Keratinocyte (primary cell): ENCODE results near the gene TMEM120B. TPM values are rescaled to one million over a fixed set of nuclear protein-coding genes. Genes with fewer than 3 reads are reported as not detected.

ENCODE experiments used
- DNase-seq: peaks from one replicate; pipeline ENCODE4 v3.0.0-alpha.2; 2011; ENCODE audit warnings: low read depth, missing footprints, low spot score
- FAIRE-seq: peaks from 2 replicates; lab custom pipeline; 2011; peaks lifted over from hg19 to GRCh38; lab: Jason Lieb, UNC
- H2AFZ ChIP-seq: 2 replicates; pipeline ENCODE4 v1.6.0; 2012; ENCODE audit warnings: low read length, control low read depth, inconsistent platforms; ENCODE audit not compliant: control insufficient read depth
- H3K27ac ChIP-seq: 2 replicates; pipeline ENCODE4 v1.5.1; 2011; ENCODE audit warnings: low read length; ENCODE audit not compliant: control insufficient read depth, insufficient read depth
- H3K27me3 ChIP-seq: 3 replicates; pipeline ENCODE4 v1.6.0; 2011; ENCODE audit warnings: low read length; ENCODE audit not compliant: control insufficient read depth, insufficient read depth; ENCODE audit errors: extremely low read depth
- H3K36me3 ChIP-seq, 2 experiments: 2 replicates in 1 of 2; 3 replicates in 1 of 2; pipeline ENCODE4 v1.5.1; 2011; ENCODE audit warnings: low read length in 2 of 2, mild to moderate bottlenecking in 1 of 2; ENCODE audit not compliant: control insufficient read depth in 2 of 2, insufficient read depth in 2 of 2; ENCODE audit errors: extremely low read depth in 1 of 2
- H3K4me1 ChIP-seq: 3 replicates; pipeline ENCODE4 v1.5.1; 2011; ENCODE audit warnings: low read length; ENCODE audit not compliant: control insufficient read depth, insufficient read depth; ENCODE audit errors: extremely low read depth
- H3K4me2 ChIP-seq: 3 replicates; pipeline ENCODE4 v1.6.0; 2011; ENCODE audit warnings: low read depth, low read length; ENCODE audit not compliant: control insufficient read depth, insufficient read depth; ENCODE audit errors: extremely low read depth
- H3K4me3 ChIP-seq, 3 experiments: fragments of 200-600 bp in 1 of 3; sonication (generic) in 1 of 3; 2 replicates in 2 of 3; 3 replicates in 1 of 3; pipeline ENCODE4 v1.5.1; 2011 to 2016; ENCODE audit warnings: low read length in 3 of 3, mild to moderate bottlenecking in 3 of 3, control low read depth in 2 of 3, inconsistent platforms in 1 of 3, low read depth in 1 of 3, mixed read lengths in 1 of 3, mixed run types in 1 of 3, moderate library complexity in 1 of 3; ENCODE audit not compliant: control insufficient read depth in 2 of 3, insufficient read depth in 2 of 3; ENCODE audit errors: extremely low read depth in 1 of 3
- H3K79me2 ChIP-seq: 2 replicates; pipeline ENCODE4 v1.6.0; 2012; ENCODE audit warnings: low read length; ENCODE audit not compliant: control insufficient read depth, insufficient read depth
- H3K9ac ChIP-seq: 3 replicates; pipeline ENCODE4 v1.6.0; 2011; ENCODE audit warnings: low read length; ENCODE audit not compliant: control insufficient read depth, insufficient read depth; ENCODE audit errors: extremely low read depth
- H3K9me1 ChIP-seq: 3 replicates; pipeline ENCODE4 v1.6.0; 2011; ENCODE audit warnings: low read length; ENCODE audit not compliant: control insufficient read depth, insufficient read depth; ENCODE audit errors: extremely low read depth
- H3K9me3 ChIP-seq: 2 replicates; pipeline ENCODE4 v1.5.1; 2012; ENCODE audit warnings: low read depth, low read length; ENCODE audit not compliant: control insufficient read depth
- H4K20me1 ChIP-seq: 3 replicates; pipeline ENCODE4 v1.6.0; 2011; ENCODE audit warnings: low read length; ENCODE audit not compliant: control insufficient read depth, insufficient read depth; ENCODE audit errors: extremely low read depth
- EZH2 ChIP-seq: IDR thresholded peaks from one replicate; pipeline ENCODE4 v1.6.1; 2012; ENCODE audit warnings: inconsistent platforms, mild to moderate bottlenecking, low read length, moderate library complexity
- dilution Hi-C: fragments of 300-500 bp; cut with MboI; formaldehyde crosslinking; loops from one replicate; pipeline ENCODE4 v1.7.0; 2020; ENCODE audit warnings: low sequenced_read_pairs; ENCODE audit not compliant: extremely low pct_ligation_motif_present
- polyA plus RNA-seq, 5 experiments: library from polyadenylated mRNA; depleted of rRNA in 3 of 5; stranded (reverse) in 3 of 5; stranded (forward) in 1 of 5; unstranded in 1 of 5; fragments of >200 nt; gene quantifications; 1 replicate in 1 of 5; 2 replicates in 3 of 5; 3 replicates in 1 of 5; pipeline versions ENCODE4 v1.2.1 to v1.2.3, GENCODE V29; 2011 to 2012; ENCODE audit warnings: missing spikeins in 2 of 5, low read depth in 1 of 5, low replicate concordance in 1 of 5
- TF ChIP-seq, protein P1 (sequence below), 3 experiments: IDR thresholded peaks in 1 of 3; conservative IDR thresholded peaks in 1 of 3; optimal IDR thresholded peaks in 1 of 3; 2 replicates in 2 of 3; 3 replicates in 1 of 3; pipeline versions ENCODE3 to v1.5.1; 2011; ENCODE audit warnings: low read length in 3 of 3, mild to moderate bottlenecking in 3 of 3, moderate library complexity in 2 of 3, control low read depth in 1 of 3, inconsistent platforms in 1 of 3; ENCODE audit not compliant: insufficient read depth in 2 of 3; ENCODE audit errors: extremely low read depth in 1 of 3

TMEM120B gene
- polyA plus RNA-seq, 1 donor (not counting 4 experiments of a cell fraction or from before 2014, with no cell fraction given) = 6.9 TPM

GRCh38 chr12:121830134-121830533 is 117.6 kb downstream of the TMEM120B start:
- H3K4me1 ChIP-seq = no peaks in the 10 kb centered on the region
- no peak overlapping the region for H3K27ac ChIP-seq
- DNase-seq (no peak), FAIRE-seq (no peak)
- H3K36me3 ChIP-seq = peaks cover 19 to 35% of the 10 kb centered on the region in 2 experiments
- H3K79me2 ChIP-seq = no peaks in the 10 kb centered on the region
- no peak overlapping the region for H3K4me2 ChIP-seq
- dilution Hi-C loops = no loop called here
- no peak overlapping the region for H2AFZ ChIP-seq
- TF ChIP-seq, protein P1, sequence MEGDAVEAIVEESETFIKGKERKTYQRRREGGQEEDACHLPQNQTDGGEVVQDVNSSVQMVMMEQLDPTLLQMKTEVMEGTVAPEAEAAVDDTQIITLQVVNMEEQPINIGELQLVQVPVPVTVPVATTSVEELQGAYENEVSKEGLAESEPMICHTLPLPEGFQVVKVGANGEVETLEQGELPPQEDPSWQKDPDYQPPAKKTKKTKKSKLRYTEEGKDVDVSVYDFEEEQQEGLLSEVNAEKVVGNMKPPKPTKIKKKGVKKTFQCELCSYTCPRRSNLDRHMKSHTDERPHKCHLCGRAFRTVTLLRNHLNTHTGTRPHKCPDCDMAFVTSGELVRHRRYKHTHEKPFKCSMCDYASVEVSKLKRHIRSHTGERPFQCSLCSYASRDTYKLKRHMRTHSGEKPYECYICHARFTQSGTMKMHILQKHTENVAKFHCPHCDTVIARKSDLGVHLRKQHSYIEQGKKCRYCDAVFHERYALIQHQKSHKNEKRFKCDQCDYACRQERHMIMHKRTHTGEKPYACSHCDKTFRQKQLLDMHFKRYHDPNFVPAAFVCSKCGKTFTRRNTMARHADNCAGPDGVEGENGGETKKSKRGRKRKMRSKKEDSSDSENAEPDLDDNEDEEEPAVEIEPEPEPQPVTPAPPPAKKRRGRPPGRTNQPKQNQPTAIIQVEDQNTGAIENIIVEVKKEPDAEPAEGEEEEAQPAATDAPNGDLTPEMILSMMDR (optimal IDR thresholded peaks at IDR 0.05 in 1 of 3, IDR thresholded peaks at IDR 0.05 in 1 of 3, conservative IDR thresholded peaks at IDR 0.05 in 1 of 3; ENCODE audit: extremely low read depth in 1 of 3, insufficient read depth in 2 of 3, low read length in 3 of 3) = no peak
- H3K9me1 ChIP-seq = no peaks in the 10 kb centered on the region
- peaks cover 3% of the 10 kb centered on the region for H4K20me1 ChIP-seq
- no peaks in the 10 kb centered on the region for H3K9me3 ChIP-seq
- H3K4me3 ChIP-seq = no peak overlapping the region
- no peaks in the 10 kb centered on the region for H3K27me3 ChIP-seq
- H3K9ac ChIP-seq = no peak overlapping the region

- DNase-seq (no peak), FAIRE-seq (no peak)
- H3K79me2 ChIP-seq = no peaks in the 10 kb centered on the region
- H3K9me1 ChIP-seq = no peaks in the 10 kb centered on the region
- dilution Hi-C loops = no loop called here
- no peak overlapping the region for H3K27ac ChIP-seq
- H3K9me3 ChIP-seq = no peaks in the 10 kb centered on the region
- TF ChIP-seq, protein P1 (optimal IDR thresholded peaks at IDR 0.05 in 1 of 3, IDR thresholded peaks at IDR 0.05 in 1 of 3, conservative IDR thresholded peaks at IDR 0.05 in 1 of 3; ENCODE audit: extremely low read depth in 1 of 3, insufficient read depth in 2 of 3, low read length in 3 of 3) = no peak
- no peak for TF ChIP-seq EZH2
- H3K4me1 ChIP-seq = no peaks in the 10 kb centered on the region
- H4K20me1 ChIP-seq = peaks cover 3% of the 10 kb centered on the region
- no peak overlapping the region for H3K9ac ChIP-seq
- H3K36me3 ChIP-seq = peaks cover 19 to 35% of the 10 kb centered on the region in 2 experiments
- H3K4me2 ChIP-seq = no peak overlapping the region
- no peak overlapping the region for H3K4me3 ChIP-seq
- H3K27me3 ChIP-seq = no peaks in the 10 kb centered on the region
- no peak overlapping the region for H2AFZ ChIP-seq
Measured at GRCh38 chr12:121830588-121831265, 118.2 kb downstream of the TMEM120B start.

Other genes starting within 250 kb of the TMEM120B start
- gene KDM2B, start 131.7 kb upstream of the TMEM120B start, polyA plus RNA-seq = 10.0 to 13.9 TPM (median 10.3 TPM) in 3 replicates
- 17.1 to 29.4 TPM (median 26.4 TPM) in 3 replicates for gene ORAI1, start 86.2 kb upstream of the TMEM120B start, polyA plus RNA-seq
- gene MORN3, start 43.1 kb upstream of the TMEM120B start, polyA plus RNA-seq = 0.30 to 0.59 TPM (median 0.57 TPM) in 3 replicates
- gene RHOF, start 80.9 kb downstream of the TMEM120B start, polyA plus RNA-seq = 2.8 to 4.3 TPM (median 4.1 TPM) in 3 replicates
- 0.71 to 1.2 TPM (median 0.72 TPM) in 3 replicates for gene SETD1B, start 91.3 kb downstream of the TMEM120B start, polyA plus RNA-seq
- gene HPD, start 146.1 kb downstream of the TMEM120B start, polyA plus RNA-seq = not detected in 3 replicates
- 84.8 to 95.4 TPM (median 90.5 TPM) in 3 replicates for gene PSMD9, start 176.0 kb downstream of the TMEM120B start, polyA plus RNA-seq
- 69.9 to 74.2 TPM (median 70.7 TPM) in 3 replicates for gene CFAP251, start 205.8 kb downstream of the TMEM120B start, polyA plus RNA-seq